Lung microvascular endothelial cell (primary cell): ENCODE results near the gene SF3A2. TPM values are rescaled to one million over a fixed set of nuclear protein-coding genes. Genes with fewer than 3 reads are reported as not detected.

Source experiments
- DNase-seq, 2 donors: peaks; one replicate each; pipeline versions ENCODE4 v3.0.0 to v3.0.0-alpha.2; 2010; ENCODE audit warnings: low read depth in 2 of 2
- total RNA-seq: library from RNA; depleted of rRNA; stranded (reverse); fragments of >200 nt; gene quantifications from 2 replicates; pipeline ENCODE4 v1.2.1, GENCODE V29; 2014

The SF3A2 gene
- total RNA-seq, 1 donor from 2014 or later: 56.5 TPM

GRCh38 chr19:2239771-2240770, 3.4 kb downstream of the SF3A2 start:
- DNase-seq: peak; percentile 90 to 93

GRCh38 chr19:2240881-2241760, 4.5 kb downstream of the SF3A2 start:
- peak; percentile 28 to 34 for DNase-seq

GRCh38 chr19:2242092-2242537, 5.5 kb downstream of the SF3A2 start:
- no peak for DNase-seq

GRCh38 chr19:2242816-2243215, 6.2 kb downstream of the SF3A2 start:
- no peak for DNase-seq

GRCh38 chr19:2243274-2244124, 6.9 kb downstream of the SF3A2 start:
- no peak for DNase-seq

- no peak for DNase-seq
Observed at GRCh38 chr19:2244125-2244411, 7.4 kb downstream of the SF3A2 start.

- no peak for DNase-seq
Observed at GRCh38 chr19:2244486-2244885, 7.9 kb downstream of the SF3A2 start.

- DNase-seq: no peak
Observed at GRCh38 chr19:2245273-2245672, 8.6 kb downstream of the SF3A2 start.

- no peak for DNase-seq
Observed at GRCh38 chr19:2246014-2246620, 9.5 kb downstream of the SF3A2 start.

- peak; percentile 48 to 82 for DNase-seq
Observed at GRCh38 chr19:2246801-2247361, 10.3 kb downstream of the SF3A2 start.

GRCh38 chr19:2247433-2248101, 10.9 kb downstream of the SF3A2 start:
- no peak for DNase-seq

GRCh38 chr19:2248136-2249009, 11.7 kb downstream of the SF3A2 start:
- DNase-seq: no peak

GRCh38 chr19:2249010-2249866, 12.6 kb downstream of the SF3A2 start, which contains the start of gene AMH:
Gene AMH, plus strand, starts transcription at chr19:2249323. Its CDS starts 10 bp downstream, at chr19:2249333.
- DNase-seq: no peak

- DNase-seq: no peak
Observed at GRCh38 chr19:2249880-2250765, 13.5 kb downstream of the SF3A2 start.

- no peak for DNase-seq
Observed at GRCh38 chr19:2250766-2251105, 14.1 kb downstream of the SF3A2 start.

GRCh38 chr19:2251106-2252054, 14.8 kb downstream of the SF3A2 start:
- DNase-seq: no peak
